HG02763 (cell line): Measurements from ENCODE around the gene ATG2B.
"Not testable (repeated sequence)": the region's sequence is repeated elsewhere in the genome, so short reads cannot be mapped to it uniquely, and the experiment has no call there.

Source experiments
- ATAC-seq: cut with Tn5 transposase; IDR thresholded peaks from one replicate; pipeline ENCODE4 v1.9.1; 2021; ENCODE audit warnings: mild to moderate bottlenecking, moderate library complexity; ENCODE audit not compliant: unreplicated experiment

Gene ATG2B

GRCh38 chr14:96376093-96376492 lies 13.0 kb upstream of the ATG2B start:
- ATAC-seq: no peak

GRCh38 chr14:96373538-96373937 lies 10.4 kb upstream of the ATG2B start:
- ATAC-seq: no peak

GRCh38 chr14:96370528-96370927 lies 7.4 kb upstream of the ATG2B start:
- no peak for ATAC-seq

GRCh38 chr14:96368534-96368933 lies 5.4 kb upstream of the ATG2B start:
- ATAC-seq: no peak

- ATAC-seq: no peak
Observed at GRCh38 chr14:96364962-96365361, 1.8 kb upstream of the ATG2B start.

- peak; percentile 18 for ATAC-seq
Observed at GRCh38 chr14:96363751-96364336, 703 bp upstream of the ATG2B start.

- peak; percentile 14 for ATAC-seq
Observed at GRCh38 chr14:96362071-96362964, 823 bp downstream of the ATG2B start.

- ATAC-seq: no peak
Observed at GRCh38 chr14:96359959-96360358, 3.2 kb downstream of the ATG2B start.

- no peak for ATAC-seq
Observed at GRCh38 chr14:96357216-96357615, 5.9 kb downstream of the ATG2B start.

GRCh38 chr14:96354246-96354645 lies 8.9 kb downstream of the ATG2B start:
- ATAC-seq: no peak

- ATAC-seq: no peak
Observed at GRCh38 chr14:96352708-96353107, 10.4 kb downstream of the ATG2B start.

- no peak for ATAC-seq
Observed at GRCh38 chr14:96351986-96352385, 11.2 kb downstream of the ATG2B start.

GRCh38 chr14:96349286-96350075 lies 13.7 kb downstream of the ATG2B start:
- no peak for ATAC-seq

- not testable (repeated sequence) for ATAC-seq
Observed at GRCh38 chr14:96347957-96348356, 15.2 kb downstream of the ATG2B start.

- no peak for ATAC-seq
Observed at GRCh38 chr14:96345669-96346068, 17.5 kb downstream of the ATG2B start.

GRCh38 chr14:96341323-96341722 lies 21.8 kb downstream of the ATG2B start:
- ATAC-seq: no peak

GRCh38 chr14:96338551-96338950 lies 24.6 kb downstream of the ATG2B start:
- ATAC-seq: no peak

- ATAC-seq: no peak
Observed at GRCh38 chr14:96324219-96324618, 38.9 kb downstream of the ATG2B start.

GRCh38 chr14:96320605-96321004 lies 42.5 kb downstream of the ATG2B start:
- no peak for ATAC-seq

GRCh38 chr14:96318836-96319235 lies 44.3 kb downstream of the ATG2B start:
- ATAC-seq: no peak

- ATAC-seq: no peak
Observed at GRCh38 chr14:96316087-96316486, 47.1 kb downstream of the ATG2B start.

GRCh38 chr14:96310906-96311305 lies 52.2 kb downstream of the ATG2B start:
- ATAC-seq: no peak
